Memory B cell (primary cell): Measurements from ENCODE around the gene STING1.
A peak's percentile ranks its signal among the peaks of the same experiment; 100 is the strongest.
"Not testable (repeated sequence)": the region's sequence is repeated elsewhere in the genome, so short reads cannot be mapped to it uniquely, and the experiment has no call there.

ENCODE experiments used
- ATAC-seq: fragments of 150-1000 bp; cut with Tn5 transposase; 2 replicates; pipeline ENCODE4 v1.10.0; 2021; ENCODE audit warnings: low read depth, mild to moderate bottlenecking, moderate library complexity
- DNase-seq, 2 donors: peaks; one replicate each; pipeline ENCODE4 v3.0.0; 2022; ENCODE audit warnings: low spot score in 2 of 2
- H3K27ac Mint-ChIP-seq: one replicate; pipeline ENCODE4 v1.8.0; 2022; ENCODE audit warnings: mild to moderate bottlenecking, moderate library complexity, mixed read lengths
- H3K27me3 Mint-ChIP-seq: one replicate; pipeline ENCODE4 v1.8.0; 2022; ENCODE audit warnings: mixed read lengths
- H3K36me3 Mint-ChIP-seq: one replicate; pipeline ENCODE4 v1.8.0; 2022; ENCODE audit warnings: mild to moderate bottlenecking, mixed read lengths
- H3K4me1 Mint-ChIP-seq: one replicate; pipeline ENCODE4 v1.8.0; 2022; ENCODE audit warnings: mixed read lengths
- H3K4me3 Mint-ChIP-seq: one replicate; pipeline ENCODE4 v1.8.0; 2022; ENCODE audit warnings: mild to moderate bottlenecking, moderate library complexity, mixed read lengths
- H3K9me3 Mint-ChIP-seq: one replicate; pipeline ENCODE4 v1.8.0; 2022; ENCODE audit warnings: mixed read lengths

STING1 gene

GRCh38 chr5:139514486-139514856 lies 31.9 kb upstream of the STING1 start:
- DNase-seq (no peak), ATAC-seq (no peak)
- Mint-ChIP-seq H3K36me3 (no peaks in the 10 kb centered on the region), H3K9me3 (no peaks in the 10 kb centered on the region), H3K4me1 (peaks cover 19% of the 10 kb centered on the region), H3K27me3 (peaks cover under 1% of the 10 kb centered on the region), H3K4me3 (no peak overlapping the region), H3K27ac (no peak overlapping the region)

- H3K9me3 Mint-ChIP-seq, result no peaks in the 10 kb centered on the region
- peaks cover 19% of the 10 kb centered on the region for H3K4me1 Mint-ChIP-seq
- no peak overlapping the region for H3K4me3 Mint-ChIP-seq
- DNase-seq, result no peak
- H3K36me3 Mint-ChIP-seq, result no peaks in the 10 kb centered on the region
- no peaks in the 10 kb centered on the region for H3K27me3 Mint-ChIP-seq
- no peak for ATAC-seq
- H3K27ac Mint-ChIP-seq, result no peak overlapping the region
Measured at GRCh38 chr5:139513852-139514485, 31.4 kb upstream of the STING1 start.

GRCh38 chr5:139513434-139513833 lies 30.9 kb upstream of the STING1 start:
- H3K27ac Mint-ChIP-seq, result not testable (repeated sequence)

GRCh38 chr5:139512786-139513390 lies 30.3 kb upstream of the STING1 start:
- H3K4me1 Mint-ChIP-seq, result peaks cover 11% of the 10 kb centered on the region
- no peak overlapping the region for H3K4me3 Mint-ChIP-seq
- no peaks in the 10 kb centered on the region for H3K36me3 Mint-ChIP-seq
- H3K27ac Mint-ChIP-seq, result no peak overlapping the region
- no peak for ATAC-seq
- H3K9me3 Mint-ChIP-seq, result no peaks in the 10 kb centered on the region
- no peak for DNase-seq
- H3K27me3 Mint-ChIP-seq, result no peaks in the 10 kb centered on the region

More at GRCh38 chr5:139513434-139513833, 30.9 kb upstream of the STING1 start:
- not testable (repeated sequence) for H3K9me3 Mint-ChIP-seq, H3K4me3 Mint-ChIP-seq, H3K36me3 Mint-ChIP-seq, H3K27me3 Mint-ChIP-seq
- H3K4me1 Mint-ChIP-seq, result peaks cover 13% of the 10 kb centered on the region
- DNase-seq (peak; percentile 28 to 46), ATAC-seq (peak; percentile 36)

- not testable (repeated sequence) for DNase-seq, H3K27ac Mint-ChIP-seq, ATAC-seq, H3K27me3 Mint-ChIP-seq, H3K9me3 Mint-ChIP-seq, H3K36me3 Mint-ChIP-seq, H3K4me3 Mint-ChIP-seq, H3K4me1 Mint-ChIP-seq
Measured at GRCh38 chr5:139504722-139505121, 22.2 kb upstream of the STING1 start.

GRCh38 chr5:139503879-139504278 lies 21.3 kb upstream of the STING1 start:
- not testable (repeated sequence) for ATAC-seq, DNase-seq, H3K27ac Mint-ChIP-seq, H3K27me3 Mint-ChIP-seq, H3K36me3 Mint-ChIP-seq, H3K4me3 Mint-ChIP-seq, H3K9me3 Mint-ChIP-seq, H3K4me1 Mint-ChIP-seq

- not testable (repeated sequence) for H3K36me3 Mint-ChIP-seq, H3K4me3 Mint-ChIP-seq, H3K27ac Mint-ChIP-seq, H3K27me3 Mint-ChIP-seq, ATAC-seq, DNase-seq, H3K9me3 Mint-ChIP-seq, H3K4me1 Mint-ChIP-seq
Measured at GRCh38 chr5:139503036-139503817, 20.7 kb upstream of the STING1 start.

- ATAC-seq, result no peak
- no peaks in the 10 kb centered on the region for H3K9me3 Mint-ChIP-seq
- no peak overlapping the region for H3K4me3 Mint-ChIP-seq
- no peaks in the 10 kb centered on the region for H3K36me3 Mint-ChIP-seq
- no peaks in the 10 kb centered on the region for H3K4me1 Mint-ChIP-seq
- DNase-seq, result no peak
- H3K27me3 Mint-ChIP-seq, result no peaks in the 10 kb centered on the region
- H3K27ac Mint-ChIP-seq, result no peak overlapping the region
Measured at GRCh38 chr5:139501381-139501780, 18.8 kb upstream of the STING1 start.

GRCh38 chr5:139495638-139496435 lies 13.3 kb upstream of the STING1 start:
- no peak for DNase-seq
- Mint-ChIP-seq H3K9me3 (no peaks in the 10 kb centered on the region), H3K36me3 (no peaks in the 10 kb centered on the region), H3K4me3 (no peak overlapping the region), H3K27me3 (peaks cover 2% of the 10 kb centered on the region), H3K4me1 (peaks cover 4% of the 10 kb centered on the region), H3K27ac (no peak overlapping the region)
- no peak for ATAC-seq

- H3K36me3 Mint-ChIP-seq, result no peaks in the 10 kb centered on the region
- peaks cover 2% of the 10 kb centered on the region for H3K27me3 Mint-ChIP-seq
- DNase-seq (no peak), ATAC-seq (no peak)
- no peaks in the 10 kb centered on the region for H3K9me3 Mint-ChIP-seq
- no peak overlapping the region for H3K27ac Mint-ChIP-seq
- peaks cover 4% of the 10 kb centered on the region for H3K4me1 Mint-ChIP-seq
- H3K4me3 Mint-ChIP-seq, result no peak overlapping the region
Measured at GRCh38 chr5:139494832-139495231, 12.3 kb upstream of the STING1 start.

- DNase-seq (no peak), ATAC-seq (no peak)
- H3K27me3 Mint-ChIP-seq, result peaks cover 4% of the 10 kb centered on the region
- peaks cover 4% of the 10 kb centered on the region for H3K4me1 Mint-ChIP-seq
- no peak overlapping the region for H3K4me3 Mint-ChIP-seq
- H3K27ac Mint-ChIP-seq, result no peak overlapping the region
- H3K9me3 Mint-ChIP-seq, result no peaks in the 10 kb centered on the region
- H3K36me3 Mint-ChIP-seq, result no peaks in the 10 kb centered on the region
Measured at GRCh38 chr5:139494256-139494655, 11.7 kb upstream of the STING1 start.

GRCh38 chr5:139492700-139493192 lies 10.2 kb upstream of the STING1 start:
- H3K36me3 Mint-ChIP-seq, result no peaks in the 10 kb centered on the region
- DNase-seq (no peak), ATAC-seq (no peak)
- H3K27ac Mint-ChIP-seq, result no peak overlapping the region
- no peaks in the 10 kb centered on the region for H3K9me3 Mint-ChIP-seq
- H3K4me1 Mint-ChIP-seq, result peaks cover 4% of the 10 kb centered on the region
- peaks cover 4% of the 10 kb centered on the region for H3K27me3 Mint-ChIP-seq
- no peak overlapping the region for H3K4me3 Mint-ChIP-seq

GRCh38 chr5:139488260-139488659 lies 5.7 kb upstream of the STING1 start:
- ATAC-seq (no peak), DNase-seq (no peak)
- no peaks in the 10 kb centered on the region for H3K36me3 Mint-ChIP-seq
- H3K27me3 Mint-ChIP-seq, result peaks cover 4% of the 10 kb centered on the region
- H3K4me3 Mint-ChIP-seq, result no peak overlapping the region
- no peaks in the 10 kb centered on the region for H3K9me3 Mint-ChIP-seq
- H3K27ac Mint-ChIP-seq, result no peak overlapping the region
- H3K4me1 Mint-ChIP-seq, result peaks cover 4% of the 10 kb centered on the region

- no peak for ATAC-seq
- no peak overlapping the region for H3K27ac Mint-ChIP-seq
- peaks cover 2% of the 10 kb centered on the region for H3K27me3 Mint-ChIP-seq
- peaks cover 8% of the 10 kb centered on the region for H3K4me1 Mint-ChIP-seq
- no peak overlapping the region for H3K4me3 Mint-ChIP-seq
- no peaks in the 10 kb centered on the region for H3K36me3 Mint-ChIP-seq
- no peak for DNase-seq
- no peaks in the 10 kb centered on the region for H3K9me3 Mint-ChIP-seq
Measured at GRCh38 chr5:139486201-139486600, 3.6 kb upstream of the STING1 start.
